ENCODE results near the gene TENM3.

TENM3 gene

DNA sequence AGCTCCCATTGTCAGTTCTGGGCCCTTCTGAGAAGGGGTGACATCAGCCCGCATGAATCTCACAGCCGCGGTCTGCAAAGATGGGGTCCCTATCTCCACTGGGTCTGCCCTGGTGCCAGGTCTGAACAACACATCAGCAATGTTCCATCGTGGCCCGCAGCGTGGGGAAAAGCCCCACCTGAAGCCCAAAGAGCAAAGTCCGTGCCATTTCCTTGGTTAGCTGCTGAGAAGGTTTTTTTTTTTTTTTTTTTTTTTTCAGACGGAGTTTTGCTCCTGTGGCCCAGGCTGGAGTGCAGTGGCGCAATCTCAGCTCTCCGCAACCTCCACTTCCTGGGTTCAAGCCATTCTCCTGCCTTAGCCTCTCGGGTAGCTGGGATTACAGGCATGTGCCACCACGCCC lies 594.6 kb downstream of the TENM3 start:
- ATAC-seq, result no peak
- TF ChIP-seq, protein P1, sequence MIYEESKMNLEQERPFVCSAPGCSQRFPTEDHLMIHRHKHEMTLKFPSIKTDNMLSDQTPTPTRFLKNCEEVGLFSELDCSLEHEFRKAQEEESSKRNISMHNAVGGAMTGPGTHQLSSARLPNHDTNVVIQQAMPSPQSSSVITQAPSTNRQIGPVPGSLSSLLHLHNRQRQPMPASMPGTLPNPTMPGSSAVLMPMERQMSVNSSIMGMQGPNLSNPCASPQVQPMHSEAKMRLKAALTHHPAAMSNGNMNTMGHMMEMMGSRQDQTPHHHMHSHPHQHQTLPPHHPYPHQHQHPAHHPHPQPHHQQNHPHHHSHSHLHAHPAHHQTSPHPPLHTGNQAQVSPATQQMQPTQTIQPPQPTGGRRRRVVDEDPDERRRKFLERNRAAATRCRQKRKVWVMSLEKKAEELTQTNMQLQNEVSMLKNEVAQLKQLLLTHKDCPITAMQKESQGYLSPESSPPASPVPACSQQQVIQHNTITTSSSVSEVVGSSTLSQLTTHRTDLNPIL (CRISPR knock-in tag; IDR thresholded peaks at IDR 0.05; ENCODE audit: low read depth), result no peak
- TF ChIP-seq ESRRG (CRISPR knock-in tag; IDR thresholded peaks at IDR 0.05), result no peak
- TF ChIP-seq ZFP30 (CRISPR knock-in tag; IDR thresholded peaks at IDR 0.05), result no peak
- TF ChIP-seq RARB (CRISPR knock-in tag; IDR thresholded peaks at IDR 0.05), result no peak
- no peak for TF ChIP-seq SNAI2 (CRISPR knock-in tag; IDR thresholded peaks at IDR 0.05)

DNA sequence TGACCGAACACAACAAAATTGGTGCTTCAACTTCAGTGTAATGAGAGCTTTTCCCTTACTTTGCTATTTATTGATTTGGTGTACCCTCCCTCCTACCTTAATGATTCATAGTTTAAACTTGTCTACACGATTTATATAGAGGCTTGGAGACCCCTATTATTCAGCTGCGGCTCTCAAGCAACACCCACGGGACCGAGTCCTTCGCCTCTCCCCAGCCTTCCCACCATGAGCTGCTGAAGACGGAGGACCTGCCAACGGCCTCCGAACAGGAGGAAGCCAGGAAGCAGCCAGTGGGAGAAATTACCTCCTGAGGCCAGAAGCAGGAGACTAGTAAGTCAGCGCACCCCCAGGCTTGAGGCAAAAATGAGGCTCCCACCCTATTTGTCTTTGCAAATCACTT lies 595.3 kb downstream of the TENM3 start:
- TF ChIP-seq, protein P1 (CRISPR knock-in tag; IDR thresholded peaks at IDR 0.05; ENCODE audit: low read depth), result no peak
- TF ChIP-seq ZNF70 (CRISPR knock-in tag; IDR thresholded peaks at IDR 0.05), result no peak
- no peak for TF ChIP-seq ZFP30 (CRISPR knock-in tag; IDR thresholded peaks at IDR 0.05)
- TF ChIP-seq SNAI2 (CRISPR knock-in tag; IDR thresholded peaks at IDR 0.05), result no peak
- TF ChIP-seq PPARA (CRISPR knock-in tag; IDR thresholded peaks at IDR 0.05; ENCODE audit: borderline replicate concordance), result no peak
- TF ChIP-seq, protein P2, sequence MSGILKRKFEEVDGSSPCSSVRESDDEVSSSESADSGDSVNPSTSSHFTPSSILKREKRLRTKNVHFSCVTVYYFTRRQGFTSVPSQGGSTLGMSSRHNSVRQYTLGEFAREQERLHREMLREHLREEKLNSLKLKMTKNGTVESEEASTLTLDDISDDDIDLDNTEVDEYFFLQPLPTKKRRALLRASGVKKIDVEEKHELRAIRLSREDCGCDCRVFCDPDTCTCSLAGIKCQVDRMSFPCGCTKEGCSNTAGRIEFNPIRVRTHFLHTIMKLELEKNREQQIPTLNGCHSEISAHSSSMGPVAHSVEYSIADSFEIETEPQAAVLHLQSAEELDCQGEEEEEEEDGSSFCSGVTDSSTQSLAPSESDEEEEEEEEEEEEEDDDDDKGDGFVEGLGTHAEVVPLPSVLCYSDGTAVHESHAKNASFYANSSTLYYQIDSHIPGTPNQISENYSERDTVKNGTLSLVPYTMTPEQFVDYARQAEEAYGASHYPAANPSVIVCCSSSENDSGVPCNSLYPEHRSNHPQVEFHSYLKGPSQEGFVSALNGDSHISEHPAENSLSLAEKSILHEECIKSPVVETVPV (CRISPR knock-in tag; IDR thresholded peaks at IDR 0.05), result no peak
- no peak for TF ChIP-seq ISL1 (CRISPR knock-in tag; IDR thresholded peaks at IDR 0.05)
- ATAC-seq, result no peak

DNA sequence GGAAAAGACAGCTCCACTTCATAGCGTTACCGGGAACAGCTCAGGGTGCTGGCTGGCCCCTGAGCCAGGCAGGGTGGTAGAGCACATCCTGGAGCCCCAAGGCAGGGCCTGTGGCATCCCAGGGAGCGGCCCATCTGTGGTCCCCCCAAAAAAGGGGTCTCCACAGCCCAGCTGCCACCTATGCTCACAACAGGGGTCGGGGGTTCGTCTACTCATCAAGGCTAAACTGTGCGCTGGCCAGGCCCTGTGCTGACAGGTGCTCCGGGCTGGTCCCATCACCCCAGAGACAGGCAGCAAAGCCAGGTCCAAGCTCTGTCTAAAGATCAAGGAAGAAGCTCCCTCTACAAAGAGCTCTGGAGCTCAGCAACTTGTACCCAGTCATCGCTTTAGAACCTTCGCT lies 596.1 kb downstream of the TENM3 start:
- no peak for ATAC-seq
- TF ChIP-seq, protein P1 (CRISPR knock-in tag; IDR thresholded peaks at IDR 0.05; ENCODE audit: low read depth), result no peak
- TF ChIP-seq ZNF70 (CRISPR knock-in tag; IDR thresholded peaks at IDR 0.05) (no peak), TOX (CRISPR knock-in tag; IDR thresholded peaks at IDR 0.05; ENCODE audit: borderline replicate concordance) (no peak), ISL1 (CRISPR knock-in tag; IDR thresholded peaks at IDR 0.05) (no peak), GLIS3 (CRISPR knock-in tag; IDR thresholded peaks at IDR 0.05) (no peak), ZNF8 (CRISPR knock-in tag; IDR thresholded peaks at IDR 0.05) (no peak), OSR1 (CRISPR knock-in tag; IDR thresholded peaks at IDR 0.05) (no peak), PPARA (CRISPR knock-in tag; IDR thresholded peaks at IDR 0.05; ENCODE audit: borderline replicate concordance) (no peak), TCF4 (CRISPR knock-in tag; IDR thresholded peaks at IDR 0.05; ENCODE audit: borderline replicate concordance) (no peak), ZFP3 (CRISPR knock-in tag; IDR thresholded peaks at IDR 0.05) (no peak), RARB (CRISPR knock-in tag; IDR thresholded peaks at IDR 0.05) (no peak), ZFP30 (CRISPR knock-in tag; IDR thresholded peaks at IDR 0.05) (no peak), CSDC2 (CRISPR knock-in tag; IDR thresholded peaks at IDR 0.05) (no peak), ZC3H10 (CRISPR knock-in tag; IDR thresholded peaks at IDR 0.05) (no peak), ESRRG (CRISPR knock-in tag; IDR thresholded peaks at IDR 0.05) (no peak), ARNTL (CRISPR knock-in tag; IDR thresholded peaks at IDR 0.05; ENCODE audit: borderline replicate concordance, low read depth) (no peak)
- TF ChIP-seq, protein P3, sequence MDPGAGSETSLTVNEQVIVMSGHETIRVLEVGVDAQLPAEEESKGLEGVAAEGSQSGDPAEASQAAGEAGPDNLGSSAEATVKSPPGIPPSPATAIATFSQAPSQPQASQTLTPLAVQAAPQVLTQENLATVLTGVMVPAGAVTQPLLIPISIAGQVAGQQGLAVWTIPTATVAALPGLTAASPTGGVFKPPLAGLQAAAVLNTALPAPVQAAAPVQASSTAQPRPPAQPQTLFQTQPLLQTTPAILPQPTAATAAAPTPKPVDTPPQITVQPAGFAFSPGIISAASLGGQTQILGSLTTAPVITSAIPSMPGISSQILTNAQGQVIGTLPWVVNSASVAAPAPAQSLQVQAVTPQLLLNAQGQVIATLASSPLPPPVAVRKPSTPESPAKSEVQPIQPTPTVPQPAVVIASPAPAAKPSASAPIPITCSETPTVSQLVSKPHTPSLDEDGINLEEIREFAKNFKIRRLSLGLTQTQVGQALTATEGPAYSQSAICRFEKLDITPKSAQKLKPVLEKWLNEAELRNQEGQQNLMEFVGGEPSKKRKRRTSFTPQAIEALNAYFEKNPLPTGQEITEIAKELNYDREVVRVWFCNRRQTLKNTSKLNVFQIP (CRISPR knock-in tag; IDR thresholded peaks at IDR 0.05; ENCODE audit: borderline replicate concordance, low read depth), result no peak
- TF ChIP-seq, protein P4, sequence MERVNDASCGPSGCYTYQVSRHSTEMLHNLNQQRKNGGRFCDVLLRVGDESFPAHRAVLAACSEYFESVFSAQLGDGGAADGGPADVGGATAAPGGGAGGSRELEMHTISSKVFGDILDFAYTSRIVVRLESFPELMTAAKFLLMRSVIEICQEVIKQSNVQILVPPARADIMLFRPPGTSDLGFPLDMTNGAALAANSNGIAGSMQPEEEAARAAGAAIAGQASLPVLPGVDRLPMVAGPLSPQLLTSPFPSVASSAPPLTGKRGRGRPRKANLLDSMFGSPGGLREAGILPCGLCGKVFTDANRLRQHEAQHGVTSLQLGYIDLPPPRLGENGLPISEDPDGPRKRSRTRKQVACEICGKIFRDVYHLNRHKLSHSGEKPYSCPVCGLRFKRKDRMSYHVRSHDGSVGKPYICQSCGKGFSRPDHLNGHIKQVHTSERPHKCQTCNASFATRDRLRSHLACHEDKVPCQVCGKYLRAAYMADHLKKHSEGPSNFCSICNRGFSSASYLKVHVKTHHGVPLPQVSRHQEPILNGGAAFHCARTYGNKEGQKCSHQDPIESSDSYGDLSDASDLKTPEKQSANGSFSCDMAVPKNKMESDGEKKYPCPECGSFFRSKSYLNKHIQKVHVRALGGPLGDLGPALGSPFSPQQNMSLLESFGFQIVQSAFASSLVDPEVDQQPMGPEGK (CRISPR knock-in tag; IDR thresholded peaks at IDR 0.05; ENCODE audit: borderline replicate concordance), result no peak
- TF ChIP-seq, protein P2 (CRISPR knock-in tag; IDR thresholded peaks at IDR 0.05), result no peak
- TF ChIP-seq, protein P5, sequence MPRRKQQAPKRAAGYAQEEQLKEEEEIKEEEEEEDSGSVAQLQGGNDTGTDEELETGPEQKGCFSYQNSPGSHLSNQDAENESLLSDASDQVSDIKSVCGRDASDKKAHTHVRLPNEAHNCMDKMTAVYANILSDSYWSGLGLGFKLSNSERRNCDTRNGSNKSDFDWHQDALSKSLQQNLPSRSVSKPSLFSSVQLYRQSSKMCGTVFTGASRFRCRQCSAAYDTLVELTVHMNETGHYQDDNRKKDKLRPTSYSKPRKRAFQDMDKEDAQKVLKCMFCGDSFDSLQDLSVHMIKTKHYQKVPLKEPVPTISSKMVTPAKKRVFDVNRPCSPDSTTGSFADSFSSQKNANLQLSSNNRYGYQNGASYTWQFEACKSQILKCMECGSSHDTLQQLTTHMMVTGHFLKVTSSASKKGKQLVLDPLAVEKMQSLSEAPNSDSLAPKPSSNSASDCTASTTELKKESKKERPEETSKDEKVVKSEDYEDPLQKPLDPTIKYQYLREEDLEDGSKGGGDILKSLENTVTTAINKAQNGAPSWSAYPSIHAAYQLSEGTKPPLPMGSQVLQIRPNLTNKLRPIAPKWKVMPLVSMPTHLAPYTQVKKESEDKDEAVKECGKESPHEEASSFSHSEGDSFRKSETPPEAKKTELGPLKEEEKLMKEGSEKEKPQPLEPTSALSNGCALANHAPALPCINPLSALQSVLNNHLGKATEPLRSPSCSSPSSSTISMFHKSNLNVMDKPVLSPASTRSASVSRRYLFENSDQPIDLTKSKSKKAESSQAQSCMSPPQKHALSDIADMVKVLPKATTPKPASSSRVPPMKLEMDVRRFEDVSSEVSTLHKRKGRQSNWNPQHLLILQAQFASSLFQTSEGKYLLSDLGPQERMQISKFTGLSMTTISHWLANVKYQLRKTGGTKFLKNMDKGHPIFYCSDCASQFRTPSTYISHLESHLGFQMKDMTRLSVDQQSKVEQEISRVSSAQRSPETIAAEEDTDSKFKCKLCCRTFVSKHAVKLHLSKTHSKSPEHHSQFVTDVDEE (CRISPR knock-in tag; IDR thresholded peaks at IDR 0.05), result no peak
